H1 (cell line): ENCODE data around the gene ZIC5. TPM values are rescaled to one million over a fixed set of nuclear protein-coding genes. Genes with fewer than 3 reads are reported as not detected.

Source experiments
- FOSL1 ChIP-seq: IDR thresholded peaks from 2 replicates; pipeline ENCODE4 v1.6.1; 2011; ENCODE audit warnings: mild to moderate bottlenecking, low read depth, low read length, moderate library complexity; ENCODE audit not compliant: insufficient read depth
- RAD21 ChIP-seq, 2 experiments: IDR thresholded peaks in 1 of 2; conservative IDR thresholded peaks in 1 of 2; 2 replicates each; pipeline ENCODE4 v1.6.1; 2011; ENCODE audit warnings: low read depth in 2 of 2, low read length in 2 of 2, improper control_type of control experiment in 1 of 2, inconsistent platforms in 1 of 2, mild to moderate bottlenecking in 1 of 2, moderate library complexity in 1 of 2
- TAF1 ChIP-seq: IDR thresholded peaks from 2 replicates; pipeline ENCODE4 v1.6.1; 2011; ENCODE audit warnings: mild to moderate bottlenecking, low read depth, low read length
- TBP ChIP-seq: IDR thresholded peaks from 2 replicates; pipeline ENCODE4 v1.6.1; 2011; ENCODE audit warnings: low read depth, low read length, improper control_type of control experiment
- polyA plus RNA-seq, 7 experiments: library from polyadenylated mRNA; depleted of rRNA in 3 of 7; stranded (reverse) in 5 of 7; unstranded in 2 of 7; fragments of >200 nt in 5 of 7; fragments of 200-250 nt in 2 of 7; gene quantifications; 1 replicate in 5 of 7; 2 replicates in 1 of 7; 4 replicates in 1 of 7; pipeline versions ENCODE4 v1.2.1 to v1.2.3, GENCODE V29; 2011 to 2013; ENCODE audit warnings: missing spikeins in 2 of 7, mixed read lengths in 2 of 7
- total RNA-seq: library from RNA; stranded (reverse); fragmentation: NEBNext Ultra II Directional; extraction: Animal tissue kit (Norgen Biotek cat#: 25700); gene quantifications from 2 replicates; pipeline ENCODE4 v1.2.1, GENCODE V29; 2021

Gene ZIC5
- total and polyA plus RNA-seq, 2 of the 8 experiments (the other 6 are each of a cell fraction or from before 2014, with no cell fraction given): 14.2 to 52.7 TPM

DNA sequence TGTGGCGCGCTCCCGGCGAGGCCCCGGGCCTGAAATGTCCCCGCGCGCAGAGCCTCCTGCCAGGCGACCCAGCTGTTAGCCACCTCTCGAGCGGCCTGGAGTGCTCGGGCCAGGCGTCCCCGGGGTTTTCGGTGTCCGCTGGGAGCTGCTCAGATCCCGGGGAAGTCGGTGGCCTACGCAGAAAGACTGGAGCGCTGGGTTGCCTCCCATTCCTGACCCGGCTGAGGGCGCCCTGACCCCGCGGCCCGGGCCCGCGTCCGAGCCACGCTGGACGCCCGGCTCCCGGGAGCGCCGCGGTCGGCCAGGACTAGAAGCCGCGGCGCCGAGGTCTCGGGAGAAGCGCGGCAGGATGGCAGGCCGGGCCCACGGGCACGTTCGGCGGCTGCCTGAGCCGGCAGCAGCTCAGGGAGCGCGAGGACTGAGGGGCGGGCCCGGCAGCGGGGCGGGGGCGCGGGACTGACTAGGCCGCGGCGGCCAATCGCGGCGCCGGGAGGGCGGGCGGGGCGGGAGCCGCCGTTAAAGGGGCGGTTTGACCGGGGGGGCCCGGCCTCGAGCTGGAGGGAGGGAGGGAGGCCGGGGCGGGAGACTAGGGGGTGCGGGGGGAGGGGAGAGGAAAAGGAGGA lies 8.7 kb upstream of the ZIC5 start (continued):
- TF ChIP-seq TBP (no peak), TAF1 (peak; percentile 39; the same call in 1 of the 2 replicates), FOSL1 (no peak), RAD21 (IDR thresholded peaks at IDR 0.05 in 1 of 2, conservative IDR thresholded peaks at IDR 0.05 in 1 of 2; ENCODE audit: low read depth in 2 of 2, low read length in 2 of 2) (peak in 1 of 2 experiments; percentile 28; a peak in 1 of 4 replicates)
